ENCODE measurements around the gene PNMA1. TPM values are rescaled to one million over a fixed set of nuclear protein-coding genes. Genes with fewer than 3 reads are reported as not detected.

Gene PNMA1
- total and polyA plus RNA-seq, 11 donors = 7.4 to 32.3 (median 25.9) TPM

GRCh38 chr14:73665130-73665529 lies 49.1 kb downstream of the PNMA1 start:
- 95 to 99% (median 98%) methylated on average over 2 of the region's 2 CpGs for WGBS, 4 donors

GRCh38 chr14:73663548-73664212 lies 50.5 kb downstream of the PNMA1 start:
- no peak overlapping the region for H3K4me3 ChIP-seq
- no peaks in the 10 kb centered on the region for H3K27me3 ChIP-seq
- no peak for ATAC-seq
- H3K4me1 ChIP-seq = peaks cover 0 to 4% (median 0%) of the 10 kb centered on the region in 12 donors
- no peak overlapping the region for H3K27ac ChIP-seq
- H3K36me3 ChIP-seq = peaks cover 0 to 52% (median 14%) of the 10 kb centered on the region in 9 donors
- H3K9me3 ChIP-seq = peaks cover 0 to 5% (median 0%) of the 10 kb centered on the region in 12 donors
- TF ChIP-seq POLR2A (IDR thresholded peaks at IDR 0.05) = no peak
- no peak for TF ChIP-seq CTCF (IDR thresholded peaks at IDR 0.05)
- intact Hi-C loops (cut with DNase I) = no loop called here
- no peak for DNase-seq

More at GRCh38 chr14:73665130-73665529, 49.1 kb downstream of the PNMA1 start:
- peaks cover 0 to 38% (median 11%) of the 10 kb centered on the region in 9 donors for H3K36me3 ChIP-seq
- no peak overlapping the region for H3K27ac ChIP-seq
- no peaks in the 10 kb centered on the region for H3K27me3 ChIP-seq
- H3K4me1 ChIP-seq = peaks cover 0 to 4% (median 0%) of the 10 kb centered on the region in 12 donors
- no peak overlapping the region for H3K4me3 ChIP-seq
- TF ChIP-seq CTCF (IDR thresholded peaks at IDR 0.05) = no peak
- TF ChIP-seq POLR2A (IDR thresholded peaks at IDR 0.05) = no peak
- intact Hi-C loops (cut with DNase I) = no loop called here
- ATAC-seq (no peak), DNase-seq (no peak)
- H3K9me3 ChIP-seq = peaks cover 0 to 5% (median 0%) of the 10 kb centered on the region in 12 donors

GRCh38 chr14:73662487-73662943 lies 51.7 kb downstream of the PNMA1 start:
- 88 to 97% (median 92%) methylated on average over 1 of the region's 1 CpG for WGBS, 4 donors
- peaks cover 0 to 4% (median 0%) of the 10 kb centered on the region in 12 donors for H3K4me1 ChIP-seq
- peak in 2 of 4 donors; percentile 36 to 67 for ATAC-seq
- H3K36me3 ChIP-seq = peaks cover 0 to 52% (median 14%) of the 10 kb centered on the region in 9 donors
- no peak overlapping the region for H3K4me3 ChIP-seq
- intact Hi-C loops (cut with DNase I) = no loop called here
- no peak for DNase-seq
- H3K27me3 ChIP-seq = no peaks in the 10 kb centered on the region
- TF ChIP-seq CTCF (IDR thresholded peaks at IDR 0.05) (peak in 2 of 12 donors; percentile 14 to 19), POLR2A (IDR thresholded peaks at IDR 0.05) (no peak)
- H3K9me3 ChIP-seq = peaks cover 0 to 5% (median 0%) of the 10 kb centered on the region in 12 donors
- H3K27ac ChIP-seq = no peak overlapping the region

GRCh38 chr14:73661872-73662271 lies 52.3 kb downstream of the PNMA1 start:
- Histone ChIP-seq H3K9me3 (peaks cover 0 to 5% (median 0%) of the 10 kb centered on the region in 12 donors), H3K27ac (no peak overlapping the region), H3K4me1 (peaks cover 0 to 4% (median 0%) of the 10 kb centered on the region in 12 donors), H3K27me3 (no peaks in the 10 kb centered on the region), H3K36me3 (peaks cover 0 to 53% (median 14%) of the 10 kb centered on the region in 9 donors), H3K4me3 (no peak overlapping the region)
- ATAC-seq (no peak), DNase-seq (no peak)
- WGBS, 4 donors = 76 to 80% (median 78%) methylated on average over 2 of the region's 2 CpGs
- TF ChIP-seq CTCF (IDR thresholded peaks at IDR 0.05) (no peak), POLR2A (IDR thresholded peaks at IDR 0.05) (no peak)
- intact Hi-C loops (cut with DNase I) = no loop called here

Small RNA genes lying within 50 kb of the gene (microRNA-seq; reads per million reads assigned to microRNA genes)
- gene MIR4505 = 0 reads per million in 4 donors

Other genes starting within 250 kb of the PNMA1 start
- 10 to 100 TPM in 2 of 9 donors, 1 to 10 TPM in 7; 7.0 to 20.2 (median 9.2) TPM for gene RIOX1, start 223.5 kb downstream of the PNMA1 start, total RNA-seq
- 1 to 10 TPM; 5.0 to 7.5 TPM for gene RIOX1, start 223.5 kb downstream of the PNMA1 start, polyA plus RNA-seq
- 10 to 100 TPM in 7 of 9 donors, 1 to 10 TPM in 2; 6.0 to 34.4 (median 27.0) TPM for gene ACOT1, start 177.2 kb downstream of the PNMA1 start, total RNA-seq
- gene ACOT1, start 177.2 kb downstream of the PNMA1 start, polyA plus RNA-seq = 10 to 100 TPM in 1 of 2 donors, 1 to 10 TPM in 1; 8.4 to 17.2 TPM
- gene HEATR4, start 155.4 kb downstream of the PNMA1 start, total RNA-seq = under 1 TPM in 5 of 9 donors, not detected in 4; 0.07 to 0.50 (median 0.25) TPM
- gene HEATR4, start 155.4 kb downstream of the PNMA1 start, polyA plus RNA-seq = under 1 TPM; 0.04 to 0.11 TPM
- gene ACOT2, start 145.2 kb downstream of the PNMA1 start, total RNA-seq = 100 to 1,000 TPM; 101 to 235 (median 156) TPM
- gene ACOT2, start 145.2 kb downstream of the PNMA1 start, polyA plus RNA-seq = 100 to 1,000 TPM in 1 of 2 donors, 10 to 100 TPM in 1; 79.0 to 104 TPM
- gene ACOT4, start 122.5 kb downstream of the PNMA1 start, total RNA-seq = 1 to 10 TPM in 3 of 9 donors, under 1 TPM in 6; 0.35 to 2.4 (median 0.95) TPM
- gene ACOT4, start 122.5 kb downstream of the PNMA1 start, polyA plus RNA-seq = under 1 TPM; 0.27 to 0.62 TPM
- under 1 TPM in 1 of 9 donors, not detected in 8; 0.36 TPM for gene ACOT6, start 101.9 kb downstream of the PNMA1 start, total RNA-seq
- not detected for gene ACOT6, start 101.9 kb downstream of the PNMA1 start, polyA plus RNA-seq
- gene DNAL1, start 69.4 kb downstream of the PNMA1 start, total RNA-seq = 10 to 100 TPM in 7 of 9 donors, 1 to 10 TPM in 2; 5.2 to 24.5 (median 13.3) TPM
- 10 to 100 TPM in 1 of 2 donors, 1 to 10 TPM in 1; 8.9 to 19.2 TPM for gene DNAL1, start 69.4 kb downstream of the PNMA1 start, polyA plus RNA-seq
- 10 to 100 TPM; 20.1 to 55.8 (median 26.3) TPM for gene PTGR2, start 137.4 kb upstream of the PNMA1 start, total RNA-seq
- 10 to 100 TPM; 10.1 to 30.9 TPM for gene PTGR2, start 137.4 kb upstream of the PNMA1 start, polyA plus RNA-seq
- 10 to 100 TPM; 14.7 to 29.0 (median 20.1) TPM for gene ZNF410, start 172.5 kb upstream of the PNMA1 start, total RNA-seq
- 10 to 100 TPM; 11.9 to 27.7 TPM for gene ZNF410, start 172.5 kb upstream of the PNMA1 start, polyA plus RNA-seq
- gene FAM161B, start 235.7 kb upstream of the PNMA1 start, total RNA-seq = 1 to 10 TPM; 2.8 to 6.5 (median 3.6) TPM
- 1 to 10 TPM; 1.9 to 4.7 TPM for gene FAM161B, start 235.7 kb upstream of the PNMA1 start, polyA plus RNA-seq
- 100 to 1,000 TPM in 1 of 9 donors, 10 to 100 TPM in 8; 30.4 to 115 (median 48.4) TPM for gene COQ6, start 235.9 kb upstream of the PNMA1 start, total RNA-seq
- 10 to 100 TPM; 30.4 to 34.3 TPM for gene COQ6, start 235.9 kb upstream of the PNMA1 start, polyA plus RNA-seq

Data from heart left ventricle (tissue), 16 donors.